Left cardiac atrium (tissue), 4 donors: ENCODE data around the gene ATAD3B. TPM values are rescaled to one million over a fixed set of nuclear protein-coding genes. Genes with fewer than 3 reads are reported as not detected.
"Not testable (repeated sequence)": the region's sequence is repeated elsewhere in the genome, so short reads cannot be mapped to it uniquely, and the experiment has no call there.

Experiments used
- ATAC-seq, 2 donors: fragments of 200-7000 bp; cut with Tn5 transposase; one replicate each; pipeline ENCODE4 v1.9.1; 2020; ENCODE audit warnings: mild to moderate bottlenecking in 2 of 2, moderate library complexity in 2 of 2
- DNase-seq: peaks from one replicate; pipeline ENCODE4 v3.0.0-alpha.2; 2020
- intact Hi-C, 2 donors: fragments of 100-400 bp; cut with DNase I; formaldehyde crosslinking; loops; one replicate each; pipeline versions ENCODE4 v1.14.1 to v1.15.1; 2022 to 2023
- total RNA-seq, 2 donors: library from RNA; stranded (reverse); fragmentation: NEBNext Ultra II Directional; extraction: Animal tissue kit (Norgen Biotek cat#: 25700); gene quantifications; one replicate each; pipeline ENCODE4 v1.2.1, GENCODE V29; 2021
- donor health status: DM: no; HTN: yes; CAD: no.
- donor health status: DM: no; HTN: yes; CAD: no; lungs with severe emphysema.
- donor health status: DM: yes; HTN: yes; CAD: no.
- donor health status: Dilated cardiomyopathy.

ATAD3B gene
- total RNA-seq, 2 donors from 2014 or later: 6.9 to 7.3 TPM

GRCh38 chr1:1468196-1468985 lies 3.2 kb upstream of the ATAD3B start:
- intact Hi-C loops, DNase-seq, ATAC-seq: not testable (repeated sequence)

DNA sequence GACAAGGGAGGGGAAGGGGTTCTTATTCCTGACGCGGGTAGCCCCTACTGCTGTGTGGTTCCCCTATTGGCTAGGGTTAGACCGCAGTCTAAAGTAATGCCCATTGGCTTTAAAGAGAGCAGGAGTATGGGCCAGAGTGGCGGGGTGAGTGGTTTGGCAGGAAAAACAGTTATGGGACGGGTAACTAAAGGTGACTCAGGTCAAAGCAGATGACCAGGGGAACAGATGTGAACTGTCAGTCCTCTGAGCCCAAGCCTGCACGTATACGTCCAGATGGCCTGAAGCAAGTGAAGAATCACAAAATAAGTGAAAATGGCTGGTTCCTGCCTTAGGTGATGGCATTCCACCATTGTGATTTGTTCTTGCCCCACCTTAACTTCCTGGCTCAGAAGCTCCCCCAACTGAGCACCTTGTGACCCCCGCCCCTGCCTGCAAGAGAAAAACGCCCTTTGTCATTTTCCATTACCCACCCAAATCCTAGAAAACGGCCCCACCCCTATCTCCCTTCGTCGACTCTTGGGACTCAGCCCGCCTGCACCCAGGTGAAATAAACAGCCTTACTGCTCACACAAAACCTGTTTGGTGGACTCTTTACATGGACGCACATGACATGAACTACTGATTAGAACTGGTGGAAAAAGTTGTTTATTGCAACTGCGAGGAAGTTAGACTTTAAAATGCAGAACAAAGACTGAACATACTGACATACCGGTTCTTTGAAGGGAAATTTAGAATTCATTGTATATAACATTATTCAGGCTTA lies 758 bp upstream of the ATAD3B start:
- intact Hi-C loops: no loop called here
- no peak for ATAC-seq
- no peak for DNase-seq

- intact Hi-C loops, DNase-seq: not testable (repeated sequence)
- ATAC-seq: peak in 1 of 2 donors; percentile 1
These were observed 700 bp downstream of the ATAD3B start for GRCh38 chr1:1472053-1472876.

DNA sequence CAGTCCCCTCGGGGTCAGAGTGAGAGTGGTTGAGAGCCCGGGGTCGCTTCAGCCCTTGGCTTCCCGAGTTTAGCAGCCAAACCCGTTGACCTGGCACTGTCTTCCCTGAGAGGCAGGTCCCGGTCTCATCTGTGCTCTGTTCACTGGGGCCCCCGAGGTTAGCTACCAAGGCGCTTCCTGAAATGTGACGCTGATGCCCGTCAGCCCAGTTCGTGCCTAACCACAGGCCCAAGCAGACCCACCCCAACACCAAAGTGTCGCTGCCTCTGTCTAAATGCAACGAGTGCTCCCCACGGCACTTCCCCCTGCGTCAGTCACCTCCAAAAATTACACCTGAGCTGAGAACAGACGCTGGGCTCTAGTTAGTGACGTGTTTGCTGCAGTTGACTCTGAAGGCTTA lies 4.4 kb downstream of the ATAD3B start:
- DNase-seq, intact Hi-C loops, ATAC-seq: not testable (repeated sequence)

GRCh38 chr1:1477206-1477605 lies 5.6 kb downstream of the ATAD3B start:
- DNase-seq (no peak), ATAC-seq (no peak)
- intact Hi-C loops: no loop called here

GRCh38 chr1:1479547-1480487 lies 8.3 kb downstream of the ATAD3B start:
- intact Hi-C loops: no loop called here
- no peak for ATAC-seq

GRCh38 chr1:1480488-1480867 lies 8.9 kb downstream of the ATAD3B start:
- intact Hi-C loops, ATAC-seq, DNase-seq: not testable (repeated sequence)

More at GRCh38 chr1:1479547-1480487, 8.3 kb downstream of the ATAD3B start:
- no peak for DNase-seq

GRCh38 chr1:1481811-1482210 lies 10.2 kb downstream of the ATAD3B start:
- DNase-seq, intact Hi-C loops: not testable (repeated sequence)
- ATAC-seq: peak in 1 of 2 donors; percentile 13

- intact Hi-C loops: no loop called here
- DNase-seq (no peak), ATAC-seq (no peak)
These were observed 11.3 kb downstream of the ATAD3B start for GRCh38 chr1:1482856-1483255.

- DNase-seq: no peak
- ATAC-seq: no peak
- intact Hi-C loops: no loop called here
These were observed 12.1 kb downstream of the ATAD3B start for GRCh38 chr1:1483714-1484113.

DNA sequence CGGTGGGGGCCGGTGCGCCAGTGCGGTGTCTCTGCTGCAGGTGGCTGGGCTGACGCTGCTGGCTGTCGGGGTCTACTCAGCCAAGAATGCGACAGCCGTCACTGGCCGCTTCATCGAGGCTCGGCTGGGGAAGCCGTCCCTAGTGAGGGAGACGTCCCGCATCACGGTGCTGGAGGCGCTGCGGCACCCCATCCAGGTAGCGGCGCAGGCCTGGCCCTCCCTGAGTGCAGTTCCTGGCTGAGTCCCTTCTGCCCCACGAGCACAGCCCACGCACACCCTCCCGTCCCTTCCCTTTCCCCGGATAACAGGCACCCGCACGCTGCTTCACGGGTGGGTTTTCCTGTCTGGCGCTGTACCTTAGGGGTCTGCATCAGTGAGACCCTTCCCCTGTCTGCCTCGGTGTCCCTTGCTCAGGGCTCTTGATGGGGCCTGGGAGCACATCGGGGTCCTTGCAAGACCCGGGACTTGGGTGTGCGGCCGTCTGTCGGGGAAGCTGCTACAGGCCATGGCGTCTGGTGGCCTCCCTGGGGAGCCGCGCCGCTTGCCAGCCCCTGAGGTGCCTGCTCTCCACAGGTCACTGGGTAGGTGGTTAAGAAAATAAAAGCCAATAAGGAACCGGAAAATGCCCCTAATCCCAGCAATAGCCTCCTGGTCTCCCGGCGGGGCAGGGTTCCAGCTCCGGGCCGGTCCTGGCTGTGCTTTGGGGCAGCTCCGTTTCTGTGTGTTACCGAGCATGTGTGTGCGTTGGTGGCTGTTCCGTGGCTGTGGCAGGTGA lies 13.6 kb downstream of the ATAD3B start:
- ATAC-seq, DNase-seq, intact Hi-C loops: not testable (repeated sequence)

GRCh38 chr1:1485755-1486317 lies 14.3 kb downstream of the ATAD3B start:
- ATAC-seq, DNase-seq, intact Hi-C loops: not testable (repeated sequence)

- ATAC-seq: no peak
- intact Hi-C loops: no loop called here
- DNase-seq: no peak
These were observed 16.1 kb downstream of the ATAD3B start for GRCh38 chr1:1487701-1488100.

GRCh38 chr1:1489231-1489630 lies 17.7 kb downstream of the ATAD3B start:
- DNase-seq: no peak
- intact Hi-C loops: no loop called here

DNA sequence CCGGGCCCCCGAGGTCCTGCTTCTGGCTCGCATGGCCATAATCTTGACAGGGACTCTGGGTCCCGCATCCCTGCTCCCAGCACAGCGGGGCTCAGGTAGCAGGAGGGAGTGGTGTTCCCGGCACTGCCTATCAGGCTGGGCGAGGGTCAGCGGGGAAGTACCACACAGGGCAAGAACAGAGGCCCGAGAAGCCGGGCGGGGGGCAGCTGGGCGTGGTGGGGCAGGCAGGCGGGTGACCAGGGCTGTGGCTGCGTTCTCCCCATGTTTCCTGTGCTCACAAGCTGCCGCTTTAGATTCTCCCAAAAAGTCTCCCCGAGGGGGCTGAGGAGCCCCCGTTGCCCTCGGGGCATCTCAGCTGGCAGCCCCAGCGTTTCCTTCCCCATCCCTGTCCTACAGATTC lies 18.3 kb downstream of the ATAD3B start:
- intact Hi-C loops: no loop called here
- no peak for ATAC-seq

More at GRCh38 chr1:1489231-1489630, 17.7 kb downstream of the ATAD3B start:
- no peak for ATAC-seq

GRCh38 chr1:1490633-1491230 lies 19.2 kb downstream of the ATAD3B start:
- no peak for DNase-seq
- intact Hi-C loops: no loop called here
- no peak for ATAC-seq

More for the DNA sequence above, 18.3 kb downstream of the ATAD3B start:
- no peak for DNase-seq

DNA sequence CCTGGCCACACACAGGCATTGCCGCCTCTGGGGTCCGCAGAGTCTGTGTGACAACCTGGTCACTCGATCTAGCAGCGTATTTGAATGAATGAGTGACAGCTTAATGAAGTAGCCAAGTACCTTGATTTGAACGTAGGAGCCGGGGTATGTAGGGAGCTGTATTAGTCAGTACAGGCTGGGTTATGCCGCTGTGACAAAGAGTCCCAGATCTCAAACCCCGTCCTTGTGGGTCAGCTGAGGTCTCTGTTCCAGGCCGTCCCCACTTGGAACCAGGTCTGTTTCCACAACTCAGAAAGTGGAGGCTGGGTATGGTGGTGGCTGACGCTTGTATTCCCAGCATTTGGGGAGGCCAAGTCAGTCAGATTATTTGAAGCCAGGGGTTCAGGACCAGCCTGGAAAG lies 20.0 kb downstream of the ATAD3B start:
- ATAC-seq: no peak
- intact Hi-C loops: no loop called here
- no peak for DNase-seq
